ENCODE measurements around the gene DPH1.

DPH1 gene

DNA sequence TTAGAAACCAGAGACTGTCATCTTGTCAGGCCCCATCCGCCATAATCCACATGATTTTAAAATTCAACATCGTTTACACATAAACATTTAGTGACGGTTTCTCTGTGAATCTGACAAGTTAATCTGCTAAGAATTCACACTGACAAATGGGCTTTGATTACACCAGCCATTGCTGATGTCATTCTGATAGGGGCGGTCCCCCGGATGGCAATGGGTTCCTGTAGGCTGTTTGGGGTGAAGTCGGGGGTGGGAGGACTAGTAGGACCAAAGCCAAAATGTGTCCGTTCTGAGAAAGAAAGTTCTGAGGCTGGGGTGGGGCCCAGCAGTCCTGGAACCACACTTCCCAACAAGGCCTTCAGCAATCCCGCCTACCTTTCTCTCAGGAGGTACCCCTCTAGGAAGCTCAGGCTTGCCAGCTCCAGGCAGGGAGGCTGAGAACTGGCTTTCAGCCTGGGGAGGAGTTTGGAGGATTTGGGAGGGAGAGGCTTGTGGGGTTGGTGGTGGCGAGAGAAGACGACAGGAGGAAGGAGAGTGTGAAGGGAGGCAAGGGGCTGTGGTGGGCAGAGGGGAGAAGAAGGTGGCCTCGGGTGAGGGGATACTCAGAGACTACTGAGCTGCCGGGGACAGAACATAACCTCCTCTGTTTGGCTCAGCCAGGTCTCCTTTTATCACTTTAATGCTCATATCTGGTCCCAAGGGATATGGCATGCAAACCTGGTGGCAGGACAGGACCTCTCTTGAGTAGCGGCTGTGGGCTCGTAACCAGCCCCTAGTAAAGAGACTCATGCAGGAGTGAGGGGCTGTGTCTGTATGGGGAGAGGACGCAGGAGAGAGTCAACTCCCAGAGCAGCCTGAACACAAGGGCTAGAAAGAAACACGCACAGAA lies 33.6 kb downstream of the DPH1 start:
- FAIRE-seq, result no peak

DNA sequence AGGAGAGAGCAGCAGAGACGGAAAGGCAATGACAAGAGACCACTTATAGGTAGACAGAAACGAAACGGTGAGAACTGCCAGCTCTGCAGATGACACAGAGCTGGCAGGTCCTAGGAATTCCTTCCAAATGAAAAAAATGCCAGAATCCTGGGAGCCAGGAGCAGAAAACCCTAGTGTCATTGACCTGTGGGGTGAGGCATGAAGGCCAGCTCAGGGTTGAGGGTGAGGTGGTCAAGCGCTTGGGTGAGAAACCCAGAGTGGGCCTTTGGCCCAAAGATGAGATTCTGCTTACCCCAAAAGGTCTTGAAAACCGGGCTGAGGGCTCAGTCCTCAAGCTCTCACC lies 34.2 kb downstream of the DPH1 start:
- no peak for FAIRE-seq

DNA sequence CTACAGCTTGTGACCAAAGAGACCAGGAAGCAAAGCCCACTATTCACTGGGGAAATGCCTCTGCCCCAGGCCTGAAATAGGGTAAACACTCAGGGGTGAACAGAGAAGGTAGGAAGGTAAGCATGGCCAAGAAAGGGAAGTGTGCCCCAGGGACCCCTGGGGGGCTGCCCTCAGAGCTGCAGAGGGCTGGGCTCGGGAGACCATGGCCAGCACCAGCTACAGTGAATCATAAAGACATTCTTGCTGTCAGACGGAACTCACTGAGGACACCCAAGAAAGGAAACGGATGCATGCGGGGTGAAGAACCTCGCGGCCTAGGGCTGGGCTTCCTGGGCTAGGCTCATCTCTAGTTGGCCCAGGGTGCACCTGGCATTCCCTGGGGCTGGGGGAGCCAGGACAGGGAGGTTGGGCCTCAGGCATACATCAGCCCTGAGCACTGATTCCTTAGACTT lies 34.6 kb downstream of the DPH1 start:
- FAIRE-seq, result no peak

DNA sequence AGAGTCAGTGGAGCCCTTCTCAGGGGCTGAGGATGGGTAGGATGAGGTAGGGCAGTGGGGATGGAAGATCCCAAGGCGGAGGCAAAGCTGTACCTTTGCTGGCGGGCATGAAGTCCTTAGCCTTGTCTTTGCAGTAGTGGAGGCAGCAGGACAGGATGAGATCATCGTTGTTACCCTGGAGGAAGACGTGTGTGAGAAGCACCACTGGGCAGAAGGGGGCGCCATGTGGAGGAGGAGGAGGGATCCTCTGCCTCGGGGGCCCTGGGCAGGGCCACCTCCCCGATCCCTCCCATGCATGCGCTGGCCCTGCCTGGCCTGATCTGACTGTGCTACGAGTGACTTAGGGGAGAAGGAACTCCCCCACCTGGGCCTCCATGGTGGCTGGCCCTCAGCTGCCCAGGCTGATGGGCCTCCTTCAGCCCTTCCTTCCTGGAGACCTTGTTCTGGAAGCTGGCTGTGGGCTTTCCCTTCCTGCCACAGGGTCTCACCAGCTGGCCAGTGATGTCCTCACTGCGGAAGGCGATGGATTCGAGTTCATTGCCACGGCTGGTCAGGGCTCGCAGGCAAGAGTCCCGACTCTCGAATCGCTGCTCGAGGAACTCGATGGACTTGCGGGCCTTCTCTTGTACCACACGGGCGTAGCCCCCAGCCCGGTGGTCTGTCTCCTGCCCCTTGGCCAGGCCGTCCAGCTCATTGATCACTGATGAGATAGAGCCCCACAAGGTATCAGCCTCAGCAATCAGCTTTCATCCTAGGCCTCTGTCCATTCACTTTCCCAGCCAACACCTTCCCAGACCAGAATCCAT lies 35.2 kb downstream of the DPH1 start:
- no peak for FAIRE-seq

DNA sequence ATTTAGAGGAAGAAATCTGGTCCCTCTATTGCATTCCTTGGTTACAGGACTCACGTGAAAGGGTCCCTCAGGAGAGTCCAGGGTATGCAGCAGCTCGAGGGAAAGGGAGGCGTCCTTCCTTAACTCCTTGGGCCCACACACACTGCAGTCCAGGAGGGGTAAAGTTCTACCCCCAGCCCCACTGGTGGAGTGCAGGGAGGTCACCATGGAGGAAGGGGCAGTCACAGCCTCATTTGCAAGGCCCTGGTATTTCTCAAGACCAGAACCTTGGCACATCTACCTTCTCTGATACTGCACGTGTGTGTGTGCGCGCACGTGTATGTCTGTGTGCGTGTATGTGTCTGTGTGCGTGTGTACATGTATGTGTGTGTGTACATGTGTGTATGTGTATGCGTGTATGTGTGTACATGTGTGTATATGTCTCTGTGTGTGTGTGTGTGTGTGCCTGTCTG lies 36.0 kb downstream of the DPH1 start:
- FAIRE-seq, result no peak

DNA sequence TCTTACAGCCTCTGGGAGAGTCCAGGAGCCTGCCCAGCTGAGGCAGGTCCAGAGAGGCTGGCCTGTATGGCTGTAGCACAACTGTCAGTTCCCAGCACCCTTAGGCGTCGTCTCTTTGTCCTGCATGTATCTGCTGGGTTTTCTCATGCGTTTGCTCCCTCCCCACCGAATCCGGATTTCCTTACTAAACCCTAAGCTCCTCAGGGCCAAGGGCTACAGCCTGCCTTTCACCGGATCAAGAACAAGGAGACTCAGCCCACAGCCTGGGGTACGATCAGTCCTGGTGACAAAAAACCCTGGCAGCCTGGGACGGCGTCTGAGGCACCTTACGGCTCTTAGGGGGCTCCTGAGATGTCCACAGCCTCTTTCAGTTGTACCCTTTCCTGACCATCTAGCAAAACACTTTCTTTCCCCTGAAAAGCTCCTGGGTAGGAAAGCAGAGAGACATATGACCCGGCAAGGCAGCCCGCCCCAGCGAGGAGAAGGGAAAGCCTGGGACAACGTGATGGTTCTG lies 37.2 kb downstream of the DPH1 start:
- no peak for FAIRE-seq

DNA sequence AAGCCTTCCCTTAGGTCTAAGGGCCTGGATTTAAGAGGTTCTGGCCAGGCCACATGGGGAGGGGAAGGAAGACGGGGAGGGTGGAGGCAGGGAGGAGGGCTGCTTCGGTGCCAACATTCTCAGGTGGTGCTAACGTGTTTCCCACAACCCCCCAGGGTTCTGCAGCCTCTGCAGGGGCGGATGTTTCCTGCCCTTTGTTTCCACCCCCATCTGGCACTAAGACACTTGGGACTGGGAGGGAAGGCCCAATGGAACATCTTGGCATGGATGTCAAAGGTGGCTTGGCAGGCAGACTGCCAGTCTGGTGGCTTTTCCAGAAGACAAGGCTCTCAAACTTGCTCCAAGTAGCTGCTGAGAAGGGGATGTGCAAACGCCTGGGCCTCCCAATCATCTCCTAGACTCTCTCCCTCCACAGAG lies 37.7 kb downstream of the DPH1 start:
- no peak for FAIRE-seq

DNA sequence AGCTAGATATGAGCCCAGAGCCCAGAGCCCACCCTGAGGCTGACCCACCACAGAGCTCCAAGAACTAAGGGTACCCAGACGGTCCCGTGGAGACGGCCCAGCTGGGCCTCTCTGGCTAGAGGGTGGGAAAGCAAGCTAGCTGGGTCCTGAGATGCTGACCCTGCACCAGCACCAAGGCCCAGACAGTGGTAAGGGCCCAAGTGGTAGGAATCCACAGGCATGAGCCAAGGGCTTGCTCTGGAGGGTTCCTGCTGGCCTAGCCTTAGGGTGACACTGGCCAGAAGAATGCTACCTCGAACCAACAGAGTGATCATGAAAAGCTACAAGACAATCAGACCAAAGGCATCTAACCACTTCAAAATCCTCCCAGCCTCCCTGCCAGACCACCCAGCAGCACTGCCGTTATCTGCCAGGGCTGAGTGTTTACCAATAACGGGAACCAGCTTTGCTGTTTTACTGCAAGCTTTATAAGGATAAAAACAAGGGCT lies 38.1 kb downstream of the DPH1 start:
- no peak for FAIRE-seq

DNA sequence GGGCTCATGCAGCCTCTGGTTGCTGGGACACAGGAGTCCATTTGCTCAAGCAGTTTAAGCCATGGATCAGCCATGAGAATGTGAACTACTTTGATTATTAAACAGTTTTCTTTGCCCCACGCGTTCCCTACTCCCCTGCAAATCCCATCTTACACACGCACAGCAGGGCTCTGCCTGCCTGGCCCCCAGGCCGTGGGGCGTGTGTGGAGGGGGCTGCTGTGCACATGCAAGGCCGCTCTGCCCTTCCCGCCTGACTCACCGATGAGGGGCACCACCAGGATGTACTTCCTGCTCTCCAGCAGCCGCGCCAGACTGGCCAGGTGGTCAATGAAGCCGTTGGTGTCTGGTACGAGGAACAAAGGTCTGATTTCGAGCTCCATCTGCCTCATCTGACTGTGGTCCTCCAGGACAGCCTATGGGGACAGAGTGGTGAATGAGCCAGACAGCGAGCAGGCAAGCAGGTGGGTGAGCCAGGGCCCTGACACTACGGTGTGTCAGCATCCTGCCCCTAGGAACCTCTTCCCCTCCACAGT lies 38.6 kb downstream of the DPH1 start:
- no peak for FAIRE-seq

DNA sequence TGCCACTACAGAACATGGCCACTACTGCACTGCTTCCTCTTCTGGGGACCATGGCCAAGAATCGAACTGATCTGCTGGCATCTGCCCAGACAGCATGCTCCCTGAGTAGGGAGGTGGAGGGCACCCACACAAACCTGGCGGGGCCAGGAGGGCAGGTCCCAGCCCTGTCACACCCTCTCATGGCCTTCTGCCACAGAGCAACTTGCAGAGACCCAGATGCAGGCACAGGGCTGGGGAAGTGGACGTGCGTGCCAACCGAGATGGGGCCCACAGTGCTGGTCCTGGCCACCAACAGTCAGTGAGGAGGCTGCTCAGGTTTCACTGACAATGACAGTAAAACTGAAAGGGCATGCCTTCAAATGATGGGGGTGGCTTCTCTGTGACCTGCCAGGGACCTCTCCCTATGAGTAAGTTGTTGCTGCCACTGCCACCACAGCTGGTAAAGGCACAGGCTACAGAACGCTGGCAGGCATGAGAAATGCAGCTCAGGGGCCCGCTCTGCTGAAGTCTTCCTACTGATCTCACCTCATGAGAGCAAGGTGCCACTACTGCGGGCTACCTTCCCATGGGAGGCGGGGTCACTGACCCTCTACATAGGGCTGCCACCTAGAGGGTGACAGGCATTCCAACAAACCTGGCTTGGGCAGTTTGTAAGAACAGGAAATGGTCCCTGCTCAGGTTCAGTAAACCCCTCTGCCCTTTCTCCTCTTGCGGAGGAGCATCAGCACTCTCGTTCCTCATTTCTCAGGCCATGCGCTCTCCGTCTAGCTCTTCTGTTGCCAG lies 40.5 kb downstream of the DPH1 start:
- FAIRE-seq, result no peak

DNA sequence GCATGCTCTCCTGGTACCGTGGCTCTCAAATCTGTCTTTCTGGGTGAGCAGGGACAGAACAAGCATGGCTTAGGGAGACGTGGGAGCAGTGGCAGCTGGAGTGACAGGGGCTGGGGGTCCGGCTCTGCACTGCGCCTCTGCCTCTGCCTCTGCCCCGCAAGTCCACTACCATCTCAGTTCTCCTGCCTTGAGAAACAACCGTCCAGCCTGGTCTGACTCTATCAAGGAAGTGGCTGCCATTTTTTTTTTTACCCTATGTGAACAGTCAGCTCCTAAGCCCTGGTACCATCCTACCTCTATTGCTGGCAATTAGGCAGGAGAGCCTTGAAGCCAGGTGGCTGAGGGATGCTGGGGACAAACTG lies 41.1 kb downstream of the DPH1 start:
- FAIRE-seq, result no peak

DNA sequence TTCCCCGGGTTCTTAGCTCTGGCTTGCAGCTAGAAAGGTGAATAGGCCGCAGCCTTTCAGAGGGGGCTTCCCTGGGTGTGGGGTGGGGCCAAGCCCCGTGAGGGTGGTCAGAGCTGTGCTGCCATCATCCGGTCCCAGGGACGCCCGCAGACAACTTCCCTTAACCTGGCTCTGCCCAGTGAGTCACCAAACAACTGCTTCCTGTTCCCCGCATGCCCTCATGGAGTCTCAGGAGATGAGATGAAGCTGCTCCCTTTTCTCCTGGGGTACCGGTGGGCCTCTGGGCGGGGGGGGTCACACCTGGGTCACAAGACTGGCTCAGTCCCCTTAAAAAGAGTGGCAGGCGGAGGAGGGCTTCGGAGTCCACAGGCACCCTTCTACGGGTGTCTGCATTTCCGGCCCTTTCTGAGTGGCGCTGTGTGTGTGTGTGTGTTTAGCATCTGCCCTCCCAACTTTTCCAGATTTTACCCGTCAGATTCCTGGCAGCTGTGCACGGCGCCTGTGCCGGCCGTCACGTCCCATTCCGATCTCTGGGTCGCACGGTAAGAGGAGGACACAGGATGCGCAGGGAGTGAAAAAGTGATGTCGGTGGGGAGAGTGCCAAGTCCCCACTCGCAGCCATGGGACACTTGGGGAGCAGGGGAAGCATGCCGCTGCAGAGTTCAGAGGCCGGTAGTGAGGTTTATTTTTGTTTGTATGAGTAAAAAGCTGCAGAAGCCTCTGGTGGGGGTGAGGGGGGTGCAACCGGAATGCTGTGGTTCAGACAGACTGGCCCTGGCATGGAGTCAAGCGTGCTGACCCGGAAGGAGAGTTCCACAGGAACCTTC lies 41.7 kb downstream of the DPH1 start:
- no peak for FAIRE-seq

DNA sequence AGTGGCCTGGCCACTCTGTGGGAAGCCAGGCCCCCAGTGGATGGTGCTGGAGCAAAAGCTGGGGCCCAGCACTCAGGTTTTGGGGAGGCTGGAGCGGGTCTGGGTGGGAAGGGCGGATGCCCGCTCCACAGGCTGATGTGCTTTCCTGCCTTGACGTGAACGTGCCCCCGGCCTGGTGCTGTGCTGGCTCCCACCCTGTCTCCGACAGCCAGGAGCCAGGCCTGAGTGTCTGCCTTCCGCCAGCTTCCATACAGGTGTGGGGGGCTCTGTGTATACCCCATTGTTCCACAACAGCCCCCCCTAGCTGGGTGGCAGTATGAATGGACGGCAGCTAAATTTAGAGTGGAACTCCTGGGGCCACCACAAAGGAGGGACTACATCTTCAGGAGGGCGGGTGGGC lies 45.0 kb downstream of the DPH1 start:
- no peak for FAIRE-seq

DNA sequence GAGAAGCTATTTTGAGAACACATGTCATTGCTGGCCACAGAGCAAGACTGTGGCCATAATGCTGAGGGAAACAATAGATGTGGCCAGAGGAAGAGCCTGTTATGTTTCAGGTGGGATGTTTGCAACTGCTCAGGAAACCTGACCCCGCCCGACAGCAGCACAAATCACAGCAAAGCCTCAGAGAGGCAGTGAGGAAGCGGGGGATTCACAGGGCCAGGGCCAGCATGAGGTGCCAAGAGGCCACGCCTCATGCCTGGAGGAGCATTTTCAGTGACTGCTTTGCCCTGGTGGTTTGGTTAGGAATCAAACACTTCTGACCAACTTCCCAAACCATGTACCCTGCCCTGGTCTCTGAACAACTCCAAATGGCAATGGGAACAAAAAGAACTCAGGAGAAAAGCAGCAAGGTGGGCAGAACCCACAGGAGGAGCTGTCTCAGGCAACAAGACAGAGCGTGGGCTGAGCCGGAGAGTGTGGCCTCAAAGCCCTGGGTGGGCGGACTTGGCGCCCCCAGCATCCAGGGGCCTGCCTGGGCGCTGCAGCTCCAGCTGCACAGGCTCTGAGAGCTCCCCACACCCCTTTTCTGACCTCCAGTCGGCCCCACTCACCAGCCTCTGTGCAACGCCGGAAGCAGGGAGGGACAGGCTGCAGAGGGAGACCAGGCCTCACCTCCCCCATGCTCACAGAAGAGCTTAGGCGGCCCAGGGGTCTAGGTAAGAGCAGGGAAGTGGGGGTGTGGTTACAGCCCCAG lies 45.6 kb downstream of the DPH1 start:
- FAIRE-seq, result no peak

DNA sequence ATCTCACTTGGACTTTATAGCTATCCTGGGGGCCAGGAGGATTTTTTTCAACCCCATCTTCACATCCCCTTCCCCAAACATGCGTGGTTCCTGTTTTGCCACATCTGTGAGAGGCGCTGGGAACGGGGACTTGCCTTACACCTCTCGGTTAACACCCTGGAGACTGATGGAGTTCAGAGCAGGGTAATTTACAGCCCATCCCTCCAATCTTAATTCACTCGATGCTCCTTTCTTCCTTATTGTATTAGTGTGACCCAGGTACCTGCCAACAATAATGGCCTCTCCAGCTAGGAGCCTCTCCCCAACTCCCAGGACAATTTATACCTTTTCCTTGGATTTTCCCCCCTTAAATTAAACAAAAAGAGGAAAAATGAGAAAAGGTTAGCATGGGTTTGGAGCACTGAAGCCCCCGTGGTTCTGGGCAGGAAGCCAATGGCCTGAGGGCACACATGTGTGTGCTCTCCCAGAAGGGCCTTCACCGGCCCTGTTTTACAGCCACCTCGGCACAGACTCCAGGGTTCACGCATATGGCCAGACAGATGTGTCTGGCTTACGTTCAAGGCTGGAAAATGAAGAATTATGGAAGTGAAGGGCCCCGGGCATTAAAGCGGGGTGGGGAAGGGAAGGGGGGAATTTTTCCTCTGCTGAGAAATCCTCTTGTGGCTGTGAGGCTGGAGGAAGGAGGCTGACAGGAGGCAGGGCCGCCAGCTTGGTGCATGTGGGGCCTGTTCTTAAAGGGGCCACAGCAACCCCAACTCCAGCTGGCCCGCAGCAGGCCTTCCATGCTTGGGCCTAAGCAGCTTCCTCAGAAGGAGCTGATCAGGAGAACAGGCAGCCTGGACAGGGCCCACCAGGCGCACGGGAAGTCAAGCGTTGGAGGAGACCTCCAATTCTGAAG lies 46.4 kb downstream of the DPH1 start:
- no peak for FAIRE-seq

DNA sequence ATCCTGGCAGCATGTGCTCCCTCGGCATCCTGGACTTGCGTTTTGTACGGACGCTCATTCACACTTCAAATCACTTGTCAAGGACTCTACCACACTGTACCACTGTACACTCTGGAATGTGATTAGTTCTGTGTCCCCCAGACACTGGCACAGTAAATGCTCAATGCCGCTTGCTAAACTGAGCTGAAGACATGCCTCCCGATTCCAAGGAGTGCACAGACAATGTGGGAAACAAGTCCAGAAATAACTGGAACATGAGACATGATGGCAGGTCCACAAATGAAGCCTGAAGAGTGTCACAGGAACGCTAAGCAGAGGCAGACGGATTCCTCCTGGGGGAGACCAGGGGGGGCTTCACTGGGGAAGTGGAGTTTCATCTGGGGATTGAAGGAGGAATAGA lies 47.1 kb downstream of the DPH1 start:
- FAIRE-seq, result no peak

DNA sequence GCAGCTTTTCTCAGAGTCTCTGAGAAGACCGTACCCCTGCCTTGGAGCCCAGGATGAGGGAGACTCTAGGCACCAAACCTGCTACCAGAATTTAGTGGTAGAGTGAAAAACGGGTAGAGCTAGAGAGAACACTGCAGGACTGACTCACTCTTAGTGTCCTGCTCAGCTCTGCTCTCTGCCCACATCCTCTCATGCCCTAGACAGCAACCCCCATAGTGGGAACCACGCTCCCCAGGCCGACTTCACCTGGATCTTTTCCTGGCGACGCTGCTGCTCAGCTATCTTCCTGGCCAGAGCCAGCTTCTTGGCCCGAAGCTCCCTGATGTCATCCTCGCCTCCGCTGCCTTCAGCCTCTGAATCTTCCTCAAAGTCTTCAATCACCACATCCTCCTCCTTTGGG lies 51.6 kb downstream of the DPH1 start:
- no peak for FAIRE-seq

DNA sequence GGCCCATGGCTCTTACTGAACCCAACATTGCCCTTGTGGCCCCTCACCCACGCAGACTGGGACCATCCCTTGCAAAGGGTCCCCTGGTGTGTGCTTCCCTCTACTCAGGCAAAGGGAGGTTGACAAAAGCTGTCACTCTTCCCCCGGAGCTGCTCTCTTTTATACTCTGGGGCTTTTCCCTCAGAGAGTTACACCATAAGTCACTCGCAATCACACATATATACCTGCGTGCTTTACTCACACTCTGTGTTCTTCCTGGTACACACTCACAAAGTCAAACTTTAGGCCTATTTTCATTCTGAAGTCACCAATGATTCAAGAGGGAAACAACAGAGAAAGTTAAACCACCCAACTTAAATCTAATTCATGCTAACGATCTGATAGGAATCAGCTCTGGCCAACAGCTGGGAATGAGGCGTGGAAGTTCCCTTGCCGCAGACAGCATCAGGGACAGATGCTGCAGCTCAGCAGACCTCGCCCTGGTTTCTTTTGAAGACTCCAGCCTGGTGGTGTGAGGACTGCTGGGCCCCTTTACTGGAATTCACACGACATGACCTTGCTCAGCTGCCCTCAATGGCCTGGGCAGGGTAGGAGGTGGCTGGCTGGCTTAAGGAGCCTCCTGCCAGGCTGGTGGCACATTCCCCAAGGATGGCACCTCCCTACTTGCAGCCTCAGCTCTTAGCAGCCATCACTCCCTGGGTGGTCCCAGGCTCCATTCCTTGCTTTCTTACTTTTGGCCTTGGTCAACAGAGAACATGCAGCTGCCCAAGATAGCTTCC lies 52.2 kb downstream of the DPH1 start:
- no peak for FAIRE-seq

DNA sequence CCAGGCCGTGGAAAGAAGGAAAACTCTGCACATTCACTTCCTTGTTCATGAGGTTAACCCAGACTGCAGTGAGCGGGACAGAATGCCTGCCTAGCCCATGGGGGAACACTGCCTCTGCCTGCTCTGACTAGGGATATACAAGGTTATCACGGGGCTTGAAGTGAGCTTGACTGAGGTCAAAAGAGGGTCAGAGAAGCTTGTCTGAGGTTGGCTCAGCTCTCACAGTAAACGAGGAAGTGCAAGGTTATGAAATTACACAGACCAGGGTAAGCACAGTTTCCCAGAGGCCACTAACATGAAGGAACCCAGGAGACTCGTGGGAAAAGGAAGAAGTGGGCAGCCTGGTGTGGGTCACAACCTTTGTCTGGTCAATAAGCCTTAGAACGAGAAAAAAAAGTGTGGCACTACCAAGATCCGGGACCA lies 53.7 kb downstream of the DPH1 start:
- no peak for FAIRE-seq

Data from islet of Langerhans (tissue), 1 donor.